GM12891 (cell line): ENCODE data around the gene MARCHF3.

Experiments
- POLR2A ChIP-seq: IDR thresholded peaks from 2 replicates; pipeline ENCODE4 v1.6.1; 2011; ENCODE audit warnings: low read depth, low read length, control low read depth
- POLR2AphosphoS5 ChIP-seq: IDR thresholded peaks from 2 replicates; pipeline ENCODE4 v1.6.1; 2011; ENCODE audit warnings: low read depth, low read length, control low read depth
- TAF1 ChIP-seq: IDR thresholded peaks from 2 replicates; pipeline ENCODE4 v1.6.1; 2011; ENCODE audit warnings: low read depth, low read length, control low read depth

- no peak for TF ChIP-seq POLR2AphosphoS5
- no peak for TF ChIP-seq TAF1
- TF ChIP-seq POLR2A = no peak
Observed at GRCh38 chr5:127061537-127061936, 31.2 kb upstream of the MARCHF3 start.
